Neutrophil (primary cell): ENCODE measurements around the gene GGCT.

ENCODE experiments used
- H3K27ac ChIP-seq: fragments of 200-600 bp; sonication (generic); 2 replicates; pipeline ENCODE4 v1.5.1; 2016; ENCODE audit warnings: mild to moderate bottlenecking, moderate library complexity
- H3K27me3 ChIP-seq: fragments of 200-600 bp; sonication (generic); 2 replicates; pipeline ENCODE4 v1.6.0; 2016; ENCODE audit warnings: mild to moderate bottlenecking
- H3K36me3 ChIP-seq: fragments of 200-600 bp; sonication (generic); 2 replicates; pipeline ENCODE4 v1.5.1; 2017
- H3K4me1 ChIP-seq, 2 experiments: fragments of 200-600 bp in 1 of 2; sonication (generic) in 1 of 2; 1 replicate in 1 of 2; 2 replicates in 1 of 2; pipeline versions ENCODE4 v1.5.1 to v1.6.1; 2013 to 2016; ENCODE audit warnings: low read depth in 1 of 2, low read length in 1 of 2, mild to moderate bottlenecking in 1 of 2, moderate library complexity in 1 of 2; ENCODE audit not compliant: control insufficient read depth in 1 of 2, insufficient read depth in 1 of 2
- H3K4me3 ChIP-seq, 2 experiments: fragments of 200-600 bp in 1 of 2; sonication (generic) in 1 of 2; 1 replicate in 1 of 2; 2 replicates in 1 of 2; pipeline ENCODE4 v1.5.1; 2013 to 2016; ENCODE audit warnings: low read depth in 1 of 2, low read length in 1 of 2, mild to moderate bottlenecking in 1 of 2, moderate library complexity in 1 of 2
- H3K9me3 ChIP-seq: fragments of 200-600 bp; sonication (generic); 2 replicates; pipeline ENCODE4 v1.5.1; 2016
- TF ChIP-seq, protein P1 (sequence below): fragments of 200-600 bp; sonication (generic); IDR thresholded peaks from 2 replicates; pipeline ENCODE4 v1.5.1; 2016; ENCODE audit warnings: antibody characterized with exemption

Gene GGCT

DNA sequence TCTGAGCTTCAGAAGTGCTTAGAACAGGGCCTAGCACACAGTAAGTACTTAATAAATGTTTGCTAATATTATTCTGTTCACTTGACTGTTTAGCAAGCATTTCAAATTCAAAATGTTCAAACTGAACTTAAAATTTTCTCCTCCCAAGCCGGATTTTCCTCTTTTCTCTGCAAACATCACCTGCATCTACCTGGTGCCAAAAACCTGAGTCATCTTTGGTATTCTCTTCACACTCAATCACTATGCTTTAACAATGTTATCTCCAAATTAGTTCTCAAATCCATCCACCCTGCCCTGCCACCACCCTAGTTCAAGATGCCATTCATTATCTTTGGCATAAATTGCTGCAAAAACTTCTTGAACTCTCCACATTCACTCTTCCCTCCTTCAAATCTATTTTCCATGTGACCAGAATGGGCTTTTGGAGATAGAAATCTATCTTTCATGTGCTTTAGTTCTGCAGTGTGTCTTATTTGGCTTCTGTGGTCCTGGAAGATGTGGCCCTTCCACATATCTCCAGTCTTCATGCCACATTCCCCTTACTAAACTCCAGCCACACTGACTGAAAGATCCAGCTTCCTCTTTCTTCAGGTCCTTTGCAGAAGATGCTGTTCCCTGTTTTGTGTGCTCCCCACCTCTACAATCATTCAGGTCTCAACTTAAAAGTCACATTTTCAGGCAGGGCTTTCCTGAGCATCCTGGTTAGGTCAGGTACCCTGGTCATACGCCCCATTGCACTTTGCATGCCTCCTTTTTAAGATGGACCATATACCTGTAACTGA, 2.0 kb downstream of the GGCT start:
- Histone ChIP-seq H3K27me3 (no peaks in the 10 kb centered on the region), H3K4me1 (peaks cover 19 to 24% of the 10 kb centered on the region in 2 experiments), H3K36me3 (no peaks in the 10 kb centered on the region), H3K9me3 (no peaks in the 10 kb centered on the region), H3K4me3 (no peak overlapping the region), H3K27ac (peak overlapping the region; percentile 17)
- TF ChIP-seq, protein P1, sequence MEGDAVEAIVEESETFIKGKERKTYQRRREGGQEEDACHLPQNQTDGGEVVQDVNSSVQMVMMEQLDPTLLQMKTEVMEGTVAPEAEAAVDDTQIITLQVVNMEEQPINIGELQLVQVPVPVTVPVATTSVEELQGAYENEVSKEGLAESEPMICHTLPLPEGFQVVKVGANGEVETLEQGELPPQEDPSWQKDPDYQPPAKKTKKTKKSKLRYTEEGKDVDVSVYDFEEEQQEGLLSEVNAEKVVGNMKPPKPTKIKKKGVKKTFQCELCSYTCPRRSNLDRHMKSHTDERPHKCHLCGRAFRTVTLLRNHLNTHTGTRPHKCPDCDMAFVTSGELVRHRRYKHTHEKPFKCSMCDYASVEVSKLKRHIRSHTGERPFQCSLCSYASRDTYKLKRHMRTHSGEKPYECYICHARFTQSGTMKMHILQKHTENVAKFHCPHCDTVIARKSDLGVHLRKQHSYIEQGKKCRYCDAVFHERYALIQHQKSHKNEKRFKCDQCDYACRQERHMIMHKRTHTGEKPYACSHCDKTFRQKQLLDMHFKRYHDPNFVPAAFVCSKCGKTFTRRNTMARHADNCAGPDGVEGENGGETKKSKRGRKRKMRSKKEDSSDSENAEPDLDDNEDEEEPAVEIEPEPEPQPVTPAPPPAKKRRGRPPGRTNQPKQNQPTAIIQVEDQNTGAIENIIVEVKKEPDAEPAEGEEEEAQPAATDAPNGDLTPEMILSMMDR, result no peak

DNA sequence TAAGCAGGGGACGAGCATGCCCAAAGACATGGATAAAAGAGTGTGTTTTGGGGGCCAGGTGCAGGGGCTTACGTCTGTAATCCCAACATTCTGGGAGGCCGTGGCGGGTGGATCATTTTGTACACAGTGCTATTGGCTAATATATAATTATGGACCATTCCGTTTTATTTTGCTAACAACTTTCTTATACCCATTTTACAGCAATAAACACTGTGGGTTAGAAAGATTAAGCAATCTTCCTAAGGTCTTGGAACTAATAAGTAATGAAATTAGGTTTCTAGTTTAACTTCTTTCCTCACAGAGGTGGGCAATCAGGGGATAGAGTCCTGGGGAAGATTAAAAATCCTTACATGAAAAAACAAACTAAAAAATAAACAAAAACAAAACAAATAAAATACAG, 3.4 kb downstream of the GGCT start:
- Histone ChIP-seq H3K4me1 (peaks cover 19 to 24% of the 10 kb centered on the region in 2 experiments), H3K27me3 (no peaks in the 10 kb centered on the region), H3K36me3 (no peaks in the 10 kb centered on the region), H3K4me3 (no peak overlapping the region), H3K9me3 (no peaks in the 10 kb centered on the region), H3K27ac (no peak overlapping the region)
- TF ChIP-seq, protein P1, result no peak

- no peaks in the 10 kb centered on the region for H3K9me3 ChIP-seq
- no peaks in the 10 kb centered on the region for H3K36me3 ChIP-seq
- H3K4me3 ChIP-seq, result no peak overlapping the region
- no peaks in the 10 kb centered on the region for H3K4me1 ChIP-seq
- TF ChIP-seq, protein P1, result no peak
- H3K27ac ChIP-seq, result no peak overlapping the region
- no peaks in the 10 kb centered on the region for H3K27me3 ChIP-seq
Observed at GRCh38 chr7:30493228-30493627, 11.4 kb downstream of the GGCT start.

GRCh38 chr7:30491417-30491816, 13.2 kb downstream of the GGCT start:
- Histone ChIP-seq H3K36me3 (no peaks in the 10 kb centered on the region), H3K9me3 (no peaks in the 10 kb centered on the region), H3K27ac (no peak overlapping the region), H3K4me3 (no peak overlapping the region), H3K27me3 (no peaks in the 10 kb centered on the region), H3K4me1 (no peaks in the 10 kb centered on the region)
- TF ChIP-seq, protein P1, result no peak

DNA sequence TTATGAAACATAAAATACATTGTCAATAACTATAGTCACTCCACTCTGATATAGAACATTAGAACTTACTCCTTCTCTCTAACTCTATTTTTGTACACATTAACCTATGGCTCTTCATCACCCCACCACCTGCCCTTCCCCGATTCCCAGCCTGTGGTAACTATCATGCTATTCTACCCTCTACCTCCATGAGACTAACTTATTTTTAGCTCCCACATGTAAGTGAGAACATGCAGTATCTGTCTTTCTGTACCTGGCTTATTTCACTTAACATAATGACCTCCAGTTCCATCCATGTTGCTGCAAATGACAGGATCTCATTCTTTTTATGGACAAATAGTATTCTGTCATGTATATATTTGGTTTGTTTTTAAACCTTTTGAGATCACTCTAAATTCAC, 17.3 kb downstream of the GGCT start:
- TF ChIP-seq, protein P1, result no peak
- H3K27ac ChIP-seq, result no peak overlapping the region
- H3K27me3 ChIP-seq, result no peaks in the 10 kb centered on the region
- no peaks in the 10 kb centered on the region for H3K9me3 ChIP-seq
- no peaks in the 10 kb centered on the region for H3K4me1 ChIP-seq
- H3K4me3 ChIP-seq, result no peak overlapping the region
- no peaks in the 10 kb centered on the region for H3K36me3 ChIP-seq
